Memory B cell (primary cell): ENCODE measurements around the gene PDE6B.

ENCODE experiments used
- ATAC-seq: fragments of 150-1000 bp; cut with Tn5 transposase; 2 replicates; pipeline ENCODE4 v1.10.0; 2021; ENCODE audit warnings: low read depth, mild to moderate bottlenecking, moderate library complexity
- DNase-seq, 2 donors: peaks; one replicate each; pipeline ENCODE4 v3.0.0; 2022; ENCODE audit warnings: low spot score in 2 of 2
- H3K27ac Mint-ChIP-seq: one replicate; pipeline ENCODE4 v1.8.0; 2022; ENCODE audit warnings: mild to moderate bottlenecking, moderate library complexity, mixed read lengths
- H3K27me3 Mint-ChIP-seq: one replicate; pipeline ENCODE4 v1.8.0; 2022; ENCODE audit warnings: mixed read lengths
- H3K36me3 Mint-ChIP-seq: one replicate; pipeline ENCODE4 v1.8.0; 2022; ENCODE audit warnings: mild to moderate bottlenecking, mixed read lengths
- H3K4me1 Mint-ChIP-seq: one replicate; pipeline ENCODE4 v1.8.0; 2022; ENCODE audit warnings: mixed read lengths
- H3K4me3 Mint-ChIP-seq: one replicate; pipeline ENCODE4 v1.8.0; 2022; ENCODE audit warnings: mild to moderate bottlenecking, moderate library complexity, mixed read lengths
- H3K9me3 Mint-ChIP-seq: one replicate; pipeline ENCODE4 v1.8.0; 2022; ENCODE audit warnings: mixed read lengths

PDE6B gene

DNA sequence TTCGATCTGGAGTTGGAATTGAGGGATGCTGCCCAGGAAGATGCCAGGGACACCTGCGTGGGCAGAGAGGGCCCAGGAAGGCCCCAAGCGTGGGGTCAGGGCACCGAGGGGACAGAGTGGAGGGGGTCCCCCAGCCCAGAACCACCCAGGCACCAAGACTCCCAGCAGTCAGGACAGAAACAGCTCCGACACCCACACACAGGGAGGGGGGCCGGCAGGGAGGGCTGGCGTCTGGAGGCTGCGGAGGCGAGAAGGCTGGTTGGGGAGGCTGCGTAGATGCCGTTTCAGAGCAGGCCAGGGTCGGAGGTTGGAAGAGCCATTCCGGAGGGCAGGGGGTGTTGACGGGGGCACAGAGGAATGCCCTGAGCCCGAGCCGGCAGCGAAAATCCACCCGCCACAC, 25.1 kb downstream of the PDE6B start:
- Mint-ChIP-seq H3K9me3 (peaks cover 2% of the 10 kb centered on the region), H3K4me1 (peaks cover 2% of the 10 kb centered on the region), H3K36me3 (no peaks in the 10 kb centered on the region)

DNA sequence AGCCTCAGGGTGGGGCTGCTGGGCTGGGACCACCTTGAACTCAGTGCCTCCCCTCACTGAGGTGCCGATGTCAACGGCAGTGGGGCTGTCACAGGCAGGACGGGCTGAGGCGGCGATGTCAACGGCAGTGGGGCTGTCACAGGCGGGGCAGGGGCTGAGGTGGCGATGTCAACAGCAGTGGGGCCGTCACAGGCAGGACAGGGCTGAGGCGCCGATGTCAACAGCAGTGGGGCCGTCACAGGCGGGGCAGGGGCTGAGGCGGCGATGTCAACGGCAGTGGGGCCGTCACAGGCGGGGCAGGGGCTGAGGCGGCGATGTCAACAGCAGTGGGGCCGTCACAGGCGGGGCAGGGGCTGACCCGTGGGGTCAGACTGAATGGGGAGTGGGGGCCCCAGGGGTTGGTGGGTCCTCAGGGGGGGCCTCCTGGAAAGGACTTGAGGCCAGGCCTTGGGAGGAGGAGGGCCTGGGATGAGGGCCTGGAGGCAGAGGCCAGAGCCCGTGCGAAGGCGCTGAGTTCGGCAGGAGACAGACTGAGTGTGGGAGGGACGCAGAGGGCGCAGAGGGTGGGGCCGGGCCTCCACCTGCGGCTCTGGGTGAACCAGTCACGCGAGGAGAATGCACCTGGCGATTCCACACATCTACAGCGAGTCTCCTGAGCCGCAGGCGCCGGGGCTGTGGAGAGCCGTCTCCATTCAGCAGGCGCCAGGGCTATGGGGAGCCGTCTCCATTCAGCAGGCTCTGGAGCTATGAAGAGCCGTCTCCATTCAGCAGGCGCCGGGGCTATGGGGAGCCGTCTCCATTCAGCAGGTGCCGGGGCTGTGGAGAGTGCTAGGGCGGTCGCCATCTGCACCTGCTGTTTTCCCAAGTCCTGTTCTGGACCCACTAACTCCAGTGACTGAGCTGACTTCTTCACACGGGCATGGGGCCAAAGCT, 25.8 kb downstream of the PDE6B start:
- Mint-ChIP-seq H3K4me3 (no peak overlapping the region), H3K27ac (no peak overlapping the region), H3K36me3 (no peaks in the 10 kb centered on the region), H3K4me1 (peaks cover 2% of the 10 kb centered on the region), H3K27me3 (peaks cover 12% of the 10 kb centered on the region), H3K9me3 (no peaks in the 10 kb centered on the region)
- no peak for DNase-seq
- no peak for ATAC-seq

More for the DNA sequence above, 25.1 kb downstream of the PDE6B start:
- Mint-ChIP-seq H3K27ac (no peak overlapping the region), H3K27me3 (peaks cover 16% of the 10 kb centered on the region), H3K4me3 (no peak overlapping the region)
- DNase-seq, result no peak
- no peak for ATAC-seq

DNA sequence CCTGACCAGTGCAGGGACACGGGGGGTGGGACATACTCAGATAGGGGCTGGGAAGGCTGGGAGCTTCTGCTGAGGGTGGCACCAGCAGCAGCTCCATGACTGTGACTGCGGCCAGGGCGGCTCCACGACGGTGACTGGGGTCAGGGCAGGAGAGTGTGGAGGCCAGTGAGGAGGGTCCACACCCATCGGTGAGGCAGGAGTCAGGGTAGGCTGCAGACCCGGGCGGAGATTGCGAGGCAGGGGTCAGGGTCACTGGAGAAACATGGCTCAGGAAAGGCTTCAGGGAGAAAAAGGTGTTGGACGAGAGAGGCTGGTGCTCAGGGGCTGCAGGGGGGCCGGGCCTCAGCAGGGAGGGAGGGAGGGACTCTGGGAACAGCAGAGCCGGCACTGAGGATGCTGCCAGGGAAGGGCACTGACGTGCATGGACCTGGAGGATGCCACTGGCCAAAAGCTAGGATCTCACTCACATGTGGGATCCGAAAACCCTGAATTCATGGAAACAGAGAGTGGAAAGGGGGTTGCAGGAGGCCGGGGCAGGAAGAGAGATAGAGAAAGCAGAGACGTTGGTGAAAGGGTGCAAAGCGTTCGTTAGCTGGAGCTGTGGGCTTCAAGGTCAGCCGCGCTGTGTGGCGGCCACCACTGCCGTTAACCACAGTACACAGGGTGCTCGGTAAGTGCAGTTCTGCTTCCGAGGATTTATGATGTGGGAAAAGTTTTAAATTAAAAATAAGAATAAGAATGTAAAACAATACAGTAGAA, 26.7 kb downstream of the PDE6B start:
- Mint-ChIP-seq H3K4me3 (no peak overlapping the region), H3K27ac (no peak overlapping the region), H3K36me3 (no peaks in the 10 kb centered on the region), H3K9me3 (no peaks in the 10 kb centered on the region), H3K4me1 (peaks cover 2% of the 10 kb centered on the region), H3K27me3 (peaks cover 9% of the 10 kb centered on the region)
- DNase-seq (no peak), ATAC-seq (no peak)

DNA sequence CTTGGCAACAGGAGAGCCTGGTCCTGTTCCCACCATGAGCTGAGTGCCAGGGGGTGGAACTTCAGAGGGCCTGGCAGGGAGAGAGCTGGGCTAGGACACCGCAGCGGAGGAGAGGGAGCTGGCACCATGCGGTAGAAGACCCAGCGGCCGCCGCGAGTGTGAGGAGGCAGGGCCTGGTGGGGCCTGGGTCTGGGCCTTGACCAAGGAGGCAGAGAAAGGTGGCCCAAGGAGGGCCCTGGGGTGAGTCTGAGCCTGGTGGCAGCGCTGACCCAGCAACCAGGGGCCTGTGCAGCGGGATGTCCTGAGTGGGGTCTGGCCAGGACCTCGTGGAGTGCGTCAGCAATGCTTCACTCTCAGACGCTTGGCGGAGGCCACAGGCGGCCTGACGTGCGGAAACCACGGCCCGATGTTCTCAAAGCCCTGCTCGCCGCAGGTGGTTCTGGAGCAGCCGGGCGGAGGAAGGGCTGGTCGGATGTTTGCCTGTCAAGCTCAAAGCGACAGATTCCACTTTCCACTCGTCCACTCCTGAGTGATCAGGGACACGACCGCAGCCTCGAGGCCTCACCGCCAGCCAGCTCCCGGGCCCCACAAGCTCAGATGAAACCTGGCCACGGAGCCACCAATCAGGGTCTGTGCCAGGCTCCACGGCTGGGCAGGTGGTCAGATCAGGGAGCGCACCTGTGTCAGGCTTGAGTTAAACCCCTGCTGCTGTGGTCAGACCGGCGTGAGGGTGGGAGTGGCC, 27.9 kb downstream of the PDE6B start:
- no peak overlapping the region for H3K27ac Mint-ChIP-seq
- ATAC-seq (no peak), DNase-seq (no peak)
- H3K9me3 Mint-ChIP-seq, result no peaks in the 10 kb centered on the region
- no peaks in the 10 kb centered on the region for H3K36me3 Mint-ChIP-seq
- H3K4me1 Mint-ChIP-seq, result peaks cover 2% of the 10 kb centered on the region
- H3K4me3 Mint-ChIP-seq, result no peak overlapping the region
- peaks cover 9% of the 10 kb centered on the region for H3K27me3 Mint-ChIP-seq

DNA sequence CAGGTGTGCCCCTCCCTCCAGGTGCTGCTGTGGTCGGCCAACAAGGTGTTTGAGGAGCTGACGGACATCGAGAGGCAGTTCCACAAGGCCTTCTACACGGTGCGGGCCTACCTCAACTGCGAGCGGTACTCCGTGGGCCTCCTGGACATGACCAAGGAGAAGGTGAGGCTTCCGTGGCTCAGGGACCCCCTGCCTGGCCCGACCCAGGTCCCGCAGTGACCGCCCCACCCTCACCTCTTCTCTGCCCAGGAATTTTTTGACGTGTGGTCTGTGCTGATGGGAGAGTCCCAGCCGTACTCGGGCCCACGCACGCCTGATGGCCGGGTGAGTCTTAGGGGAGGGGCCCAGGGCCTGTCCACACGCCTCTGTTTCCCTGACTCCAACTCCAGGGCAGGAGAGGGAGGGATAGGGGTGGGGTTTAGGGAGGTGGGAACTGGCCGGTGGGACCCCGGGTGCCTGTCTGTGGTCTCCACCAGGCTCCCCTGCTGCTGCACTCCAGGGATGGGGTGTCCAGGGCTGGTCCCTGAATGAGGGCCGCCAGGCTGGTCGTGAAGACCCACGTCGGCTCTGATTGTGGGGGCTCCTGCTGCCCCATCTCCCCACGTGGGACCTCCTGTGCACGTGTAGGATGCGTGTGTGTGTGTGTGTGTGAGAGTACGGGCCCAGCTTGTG, 28.6 kb downstream of the PDE6B start:
- Mint-ChIP-seq H3K9me3 (no peaks in the 10 kb centered on the region), H3K36me3 (no peaks in the 10 kb centered on the region), H3K4me1 (peaks cover 2% of the 10 kb centered on the region), H3K27me3 (peaks cover 9% of the 10 kb centered on the region), H3K27ac (no peak overlapping the region), H3K4me3 (no peak overlapping the region)
- ATAC-seq (no peak), DNase-seq (no peak)

DNA sequence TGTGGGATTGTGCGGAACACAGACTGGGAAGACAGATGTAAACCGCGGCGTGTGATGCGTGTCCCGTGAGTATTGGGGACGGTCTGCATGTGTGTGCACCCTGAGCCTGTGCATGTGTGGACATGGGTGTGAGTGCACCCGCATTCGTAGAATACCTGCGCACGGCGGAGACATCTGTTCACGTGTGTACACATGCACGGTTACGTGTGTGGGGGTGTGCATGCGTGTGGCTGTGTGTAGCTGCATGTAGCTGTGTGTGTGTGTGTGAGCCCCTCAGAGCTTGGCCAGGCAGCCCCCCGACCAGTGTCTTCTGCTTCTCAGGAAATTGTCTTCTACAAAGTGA, 29.1 kb downstream of the PDE6B start:
- Mint-ChIP-seq H3K27ac (no peak overlapping the region), H3K27me3 (peaks cover 9% of the 10 kb centered on the region), H3K4me1 (peaks cover 2% of the 10 kb centered on the region), H3K36me3 (no peaks in the 10 kb centered on the region), H3K9me3 (no peaks in the 10 kb centered on the region), H3K4me3 (no peak overlapping the region)
- no peak for ATAC-seq
- DNase-seq, result no peak

DNA sequence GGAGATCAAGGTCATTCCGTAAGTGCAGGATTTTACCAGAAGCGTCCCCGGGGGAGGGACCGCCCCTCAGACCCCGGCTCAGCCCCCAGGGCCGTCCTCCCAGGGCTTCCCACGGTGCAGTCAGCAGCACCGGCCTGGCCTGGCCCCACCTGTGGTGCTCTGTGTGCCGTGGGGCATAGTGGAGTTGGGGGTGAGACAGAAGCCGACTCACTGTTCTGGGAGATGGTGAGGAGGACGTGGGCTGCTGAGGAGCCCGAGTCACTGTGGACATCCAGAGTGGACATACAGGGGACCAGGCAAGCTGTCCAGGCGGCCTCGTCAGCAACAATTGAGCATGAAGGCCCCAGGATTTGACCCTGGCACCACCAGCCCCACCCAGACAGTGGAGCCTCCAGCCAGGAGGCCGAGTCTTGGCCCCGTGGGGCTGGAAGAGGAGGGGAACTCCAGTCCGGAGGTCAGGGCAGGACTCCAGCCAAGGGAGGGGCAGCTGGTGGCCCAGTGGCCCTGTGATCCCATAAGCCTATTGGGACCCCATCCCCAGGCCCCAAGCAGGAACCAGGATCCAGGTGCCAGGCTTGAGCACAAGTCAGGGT, 29.6 kb downstream of the PDE6B start:
- Mint-ChIP-seq H3K27me3 (peaks cover 9% of the 10 kb centered on the region), H3K27ac (no peak overlapping the region), H3K36me3 (peaks cover 2% of the 10 kb centered on the region), H3K4me3 (no peak overlapping the region), H3K4me1 (peaks cover 2% of the 10 kb centered on the region), H3K9me3 (no peaks in the 10 kb centered on the region)
- DNase-seq (no peak), ATAC-seq (no peak)

DNA sequence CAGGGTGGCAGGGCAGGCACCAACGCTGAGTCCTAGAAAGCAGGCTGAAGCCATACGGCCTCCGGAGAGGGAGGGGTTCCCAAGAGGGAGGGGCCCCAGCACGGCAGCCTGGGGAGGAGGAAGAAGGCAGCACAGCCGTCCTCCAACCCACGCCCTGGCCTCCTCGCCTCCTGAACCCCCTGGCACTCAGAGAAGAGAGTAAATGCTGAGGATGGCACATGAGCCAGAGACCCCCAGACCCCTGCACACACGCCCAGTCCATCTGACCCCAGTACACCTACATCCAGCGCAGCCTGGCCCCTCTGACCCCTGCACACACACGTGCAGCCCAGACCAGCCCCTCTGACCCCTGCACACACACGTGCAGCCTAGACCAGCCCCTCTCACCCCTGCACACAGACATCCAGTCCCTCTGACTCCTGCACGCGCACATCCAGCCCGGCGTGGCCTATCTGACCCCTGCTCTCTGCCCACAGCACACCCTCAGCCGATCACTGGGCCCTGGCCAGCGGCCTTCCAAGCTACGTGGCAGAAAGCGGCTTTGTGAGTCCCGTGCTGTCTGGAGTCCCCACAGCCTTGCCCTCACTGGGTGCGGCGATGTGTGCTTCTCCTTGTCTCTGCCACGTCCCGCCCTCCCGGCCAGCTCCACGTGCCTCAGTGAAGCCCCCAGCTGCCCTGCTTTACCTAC, 30.2 kb downstream of the PDE6B start:
- H3K4me1 Mint-ChIP-seq, result peaks cover 2% of the 10 kb centered on the region
- H3K9me3 Mint-ChIP-seq, result peaks cover under 1% of the 10 kb centered on the region
- H3K27ac Mint-ChIP-seq, result no peak overlapping the region
- no peak for ATAC-seq
- peaks cover 7% of the 10 kb centered on the region for H3K27me3 Mint-ChIP-seq
- peaks cover 6% of the 10 kb centered on the region for H3K36me3 Mint-ChIP-seq
- no peak for DNase-seq
- no peak overlapping the region for H3K4me3 Mint-ChIP-seq

DNA sequence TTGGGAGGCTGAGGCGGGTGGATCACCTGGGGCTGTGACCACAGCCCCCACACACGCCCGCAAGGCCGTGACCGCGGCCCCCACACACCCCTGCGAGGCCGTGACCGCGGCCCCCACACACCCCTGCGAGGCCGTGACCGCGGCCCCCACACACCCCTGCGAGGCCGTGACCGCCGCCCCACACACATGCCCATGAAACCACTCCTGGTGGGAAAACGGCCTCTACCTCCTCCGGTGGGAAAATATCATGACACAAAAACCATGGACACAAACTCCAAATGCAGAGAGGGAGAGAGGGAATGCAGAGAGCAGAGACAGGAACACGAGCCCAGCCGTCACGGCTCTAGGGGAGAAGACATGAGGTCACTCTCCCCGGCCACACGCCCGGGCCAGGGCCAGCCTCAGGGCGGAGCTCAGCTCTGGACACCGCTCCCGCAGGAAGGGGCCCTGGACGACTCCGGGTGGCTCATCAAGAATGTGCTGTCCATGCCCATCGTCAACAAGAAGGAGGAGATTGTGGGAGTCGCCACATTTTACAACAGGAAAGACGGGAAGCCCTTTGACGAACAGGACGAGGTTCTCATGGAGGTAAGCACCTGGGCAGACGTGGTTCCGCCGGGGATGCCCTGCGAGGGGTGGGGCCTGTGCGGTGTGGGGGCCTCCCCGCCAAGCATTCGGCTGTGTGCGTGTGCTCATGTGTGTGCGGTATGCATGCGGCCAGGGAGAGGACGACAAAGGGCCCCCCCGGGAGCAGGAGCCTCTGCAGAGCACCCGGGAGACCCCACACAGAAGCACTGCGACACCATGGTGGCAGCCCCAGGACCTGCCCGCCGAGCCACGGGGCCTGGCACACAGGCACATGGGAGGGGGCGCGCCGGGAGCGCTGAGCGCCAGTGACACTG, 31.3 kb downstream of the PDE6B start:
- peaks cover 4% of the 10 kb centered on the region for H3K9me3 Mint-ChIP-seq
- H3K36me3 Mint-ChIP-seq, result peaks cover 10% of the 10 kb centered on the region

DNA sequence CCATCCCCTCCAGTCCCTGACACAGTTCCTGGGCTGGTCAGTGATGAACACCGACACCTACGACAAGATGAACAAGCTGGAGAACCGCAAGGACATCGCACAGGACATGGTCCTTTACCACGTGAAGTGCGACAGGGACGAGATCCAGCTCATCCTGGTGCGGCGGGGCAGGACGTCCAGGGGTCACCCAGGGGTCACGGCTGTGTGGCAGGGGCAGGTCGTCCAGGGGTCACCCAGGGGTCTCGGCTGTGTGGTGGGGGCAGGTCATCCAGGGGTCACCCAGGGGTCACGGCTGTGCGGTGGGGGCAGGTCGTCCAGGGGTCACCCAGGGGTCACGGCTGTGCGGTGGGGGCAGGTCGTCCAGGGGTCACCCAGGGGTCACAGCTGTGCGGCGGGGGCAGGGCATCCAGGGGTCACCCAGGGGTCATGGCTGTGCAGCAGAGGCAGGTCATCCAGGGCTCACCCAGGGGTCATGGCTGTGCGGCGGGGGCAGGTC, 32.0 kb downstream of the PDE6B start:
- Mint-ChIP-seq H3K4me1 (peaks cover 2% of the 10 kb centered on the region), H3K36me3 (peaks cover 10% of the 10 kb centered on the region), H3K9me3 (peaks cover 4% of the 10 kb centered on the region), H3K27me3 (peaks cover 1% of the 10 kb centered on the region), H3K4me3 (no peak overlapping the region), H3K27ac (no peak overlapping the region)
- DNase-seq (no peak), ATAC-seq (no peak)

More for the DNA sequence above, 31.3 kb downstream of the PDE6B start:
- Mint-ChIP-seq H3K4me3 (no peak overlapping the region), H3K4me1 (peaks cover 2% of the 10 kb centered on the region), H3K27ac (no peak overlapping the region), H3K27me3 (peaks cover 5% of the 10 kb centered on the region)
- DNase-seq (no peak), ATAC-seq (no peak)

DNA sequence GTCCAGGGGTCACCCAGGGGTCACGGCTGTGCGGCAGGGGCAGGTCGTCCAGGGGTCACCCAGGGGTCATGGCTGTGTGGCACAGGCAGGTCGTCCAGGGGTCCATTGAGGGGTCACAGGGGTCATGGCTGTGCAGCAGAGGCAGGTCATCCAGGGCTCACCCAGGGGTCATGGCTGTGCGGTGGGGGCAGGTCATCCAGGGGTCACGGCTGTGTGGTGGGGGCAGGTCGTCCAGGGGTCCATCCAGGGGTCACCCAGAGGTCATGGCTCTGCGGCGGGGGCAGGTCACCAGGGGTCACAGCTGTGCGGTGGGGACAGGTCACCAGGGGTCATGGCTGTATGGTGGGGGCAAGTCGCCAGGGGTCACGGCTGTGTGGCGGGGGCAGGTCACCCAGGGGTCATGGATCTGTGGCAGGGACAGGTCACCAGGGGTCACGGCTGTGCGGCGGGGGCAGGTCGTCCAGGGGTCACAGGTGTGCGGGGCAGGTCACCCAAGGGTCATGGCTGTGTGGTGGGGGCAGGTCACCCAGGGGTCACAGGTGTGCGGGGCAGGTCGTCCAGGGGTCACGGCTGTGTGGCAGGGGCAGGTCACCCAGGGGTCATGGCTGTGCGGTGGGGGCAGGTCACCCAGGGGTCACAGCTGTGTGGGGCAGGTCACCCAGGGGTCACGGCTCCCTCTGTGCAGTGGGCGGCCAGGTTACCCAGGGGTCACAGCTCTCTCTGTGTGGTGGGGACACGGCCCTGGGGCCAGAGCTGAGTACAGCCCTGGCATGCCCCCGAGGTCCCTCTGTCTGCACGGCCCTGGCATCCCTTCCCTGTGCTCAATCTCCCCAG, 32.7 kb downstream of the PDE6B start:
- DNase-seq (no peak), ATAC-seq (no peak)
- Mint-ChIP-seq H3K4me3 (no peak overlapping the region), H3K27ac (no peak overlapping the region), H3K9me3 (peaks cover 4% of the 10 kb centered on the region), H3K4me1 (peaks cover under 1% of the 10 kb centered on the region), H3K36me3 (peaks cover 10% of the 10 kb centered on the region), H3K27me3 (no peaks in the 10 kb centered on the region)
